ENCODE results near the gene TBC1D1.

Gene TBC1D1

DNA sequence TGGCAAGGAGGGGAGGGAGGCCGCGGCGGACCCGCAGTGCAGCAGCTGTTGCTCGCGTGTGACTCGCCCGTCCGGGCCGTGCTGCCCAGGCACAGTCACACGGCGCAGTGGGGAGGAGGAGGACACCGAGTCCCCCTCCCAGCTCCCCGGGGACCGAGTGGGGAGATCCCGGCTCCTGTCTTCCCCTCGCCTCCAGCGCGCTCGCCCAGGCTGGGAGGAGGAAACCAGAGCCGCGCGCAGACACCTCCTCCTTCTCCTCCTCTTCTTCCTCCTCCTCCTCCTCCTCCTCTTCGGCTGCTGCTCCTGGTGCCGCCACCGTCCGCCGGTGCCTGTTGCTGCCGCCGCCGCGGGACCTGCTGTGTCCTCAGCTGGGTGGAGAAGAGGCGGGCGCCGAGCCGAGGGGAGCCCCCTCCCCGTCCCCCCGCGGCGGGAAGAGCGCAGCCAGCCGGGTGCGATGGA is at the start of gene TBC1D1:
Gene TBC1D1, plus strand, starts transcription at position 284 of the 459 bp plus-strand sequence. CDS start 11,012 bp downstream, outside the sequence.
- Histone ChIP-seq H3K4me3 (ENCODE audit: low read length) (peak within 1 kb of the TSS; percentile 68), H3K36me3 (ENCODE audit: insufficient read depth, low read depth, low read length) (no peaks in the 10 kb centered on the region), H3K4me1 (ENCODE audit: insufficient read depth, low read length) (peaks cover 2% of the 10 kb centered on the region; the same call in 1 of the 2 replicates), H3K27me3 (ENCODE audit: insufficient read depth, low read length) (peaks cover 77% of the 10 kb centered on the region), H3K9me3 (ENCODE audit: insufficient read depth, low read depth, low read length) (no peaks in the 10 kb centered on the region), H3K9ac (ENCODE audit: low read depth, low read length) (peak within 1 kb of the TSS; percentile 51; the same call in 1 of the 2 replicates), H3K27ac (ENCODE audit: low read length) (no peak within 1 kb of the TSS)

DNA sequence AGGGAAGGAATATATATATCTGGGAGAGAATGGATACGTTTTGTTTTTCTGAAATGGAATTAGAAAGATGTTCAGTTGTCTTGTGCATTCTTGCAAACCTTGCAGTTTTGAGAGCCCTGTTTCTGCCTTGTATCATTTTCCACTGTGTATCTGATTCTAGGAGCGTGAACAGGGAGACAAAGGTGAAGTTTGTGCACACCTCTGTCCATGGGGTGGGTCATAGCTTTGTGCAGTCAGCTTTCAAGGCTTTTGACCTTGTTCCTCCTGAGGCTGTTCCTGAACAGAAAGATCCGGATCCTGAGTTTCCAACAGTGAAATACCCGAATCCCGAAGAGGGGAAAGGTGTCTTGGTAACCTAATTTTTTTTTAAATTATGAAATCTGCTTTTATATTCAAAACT is 46.7 kb upstream of the TBC1D1 start:
- Histone ChIP-seq H3K27ac (ENCODE audit: low read length) (no peak overlapping the region), H3K9me3 (ENCODE audit: insufficient read depth, low read depth, low read length) (no peaks in the 10 kb centered on the region), H3K4me1 (ENCODE audit: insufficient read depth, low read length) (no peaks in the 10 kb centered on the region), H3K9ac (ENCODE audit: low read depth, low read length) (no peak overlapping the region), H3K27me3 (ENCODE audit: insufficient read depth, low read length) (no peaks in the 10 kb centered on the region), H3K4me3 (ENCODE audit: low read length) (no peak overlapping the region), H3K36me3 (ENCODE audit: insufficient read depth, low read depth, low read length) (peaks cover 69% of the 10 kb centered on the region)

GRCh38 chr4:37845201-37845600 is 45.7 kb upstream of the TBC1D1 start:
- Histone ChIP-seq H3K4me1 (ENCODE audit: insufficient read depth, low read length) (no peaks in the 10 kb centered on the region), H3K27me3 (ENCODE audit: insufficient read depth, low read length) (no peaks in the 10 kb centered on the region), H3K4me3 (ENCODE audit: low read length) (no peak overlapping the region), H3K27ac (ENCODE audit: low read length) (no peak overlapping the region), H3K36me3 (ENCODE audit: insufficient read depth, low read depth, low read length) (peaks cover 65% of the 10 kb centered on the region), H3K9ac (ENCODE audit: low read depth, low read length) (no peak overlapping the region), H3K9me3 (ENCODE audit: insufficient read depth, low read depth, low read length) (no peaks in the 10 kb centered on the region)

- Histone ChIP-seq H3K9me3 (ENCODE audit: insufficient read depth, low read depth, low read length) (no peaks in the 10 kb centered on the region), H3K4me1 (ENCODE audit: insufficient read depth, low read length) (no peaks in the 10 kb centered on the region), H3K9ac (ENCODE audit: low read depth, low read length) (no peak overlapping the region), H3K27ac (ENCODE audit: low read length) (no peak overlapping the region), H3K27me3 (ENCODE audit: insufficient read depth, low read length) (no peaks in the 10 kb centered on the region), H3K36me3 (ENCODE audit: insufficient read depth, low read depth, low read length) (peaks cover 61% of the 10 kb centered on the region), H3K4me3 (ENCODE audit: low read length) (no peak overlapping the region)
Measured at GRCh38 chr4:37847311-37847884, 43.5 kb upstream of the TBC1D1 start.

DNA sequence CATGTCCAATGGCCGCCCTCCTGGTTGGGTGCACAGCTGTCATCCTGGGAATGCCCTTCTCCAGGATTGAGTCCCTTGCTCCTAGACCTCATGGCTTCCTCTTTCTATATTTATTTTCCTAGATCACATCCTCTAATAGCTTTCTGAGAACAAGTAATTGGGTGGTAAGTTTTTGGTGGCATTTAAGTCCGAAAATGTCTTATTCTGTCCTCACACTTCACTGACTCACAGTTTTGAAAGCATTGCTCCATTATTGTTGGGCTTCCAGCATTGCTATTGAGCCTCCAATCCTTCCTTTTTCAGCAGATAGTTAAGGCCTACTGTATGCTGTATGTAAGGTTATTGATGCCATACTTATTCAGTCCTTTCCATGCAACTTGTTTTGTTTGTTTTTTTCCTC is 38.5 kb upstream of the TBC1D1 start:
- Histone ChIP-seq H3K4me3 (ENCODE audit: low read length) (no peak overlapping the region), H3K9me3 (ENCODE audit: insufficient read depth, low read depth, low read length) (no peaks in the 10 kb centered on the region), H3K27ac (ENCODE audit: low read length) (no peak overlapping the region), H3K27me3 (ENCODE audit: insufficient read depth, low read length) (no peaks in the 10 kb centered on the region), H3K9ac (ENCODE audit: low read depth, low read length) (no peak overlapping the region), H3K36me3 (ENCODE audit: insufficient read depth, low read depth, low read length) (peaks cover 40% of the 10 kb centered on the region), H3K4me1 (ENCODE audit: insufficient read depth, low read length) (no peaks in the 10 kb centered on the region)

DNA sequence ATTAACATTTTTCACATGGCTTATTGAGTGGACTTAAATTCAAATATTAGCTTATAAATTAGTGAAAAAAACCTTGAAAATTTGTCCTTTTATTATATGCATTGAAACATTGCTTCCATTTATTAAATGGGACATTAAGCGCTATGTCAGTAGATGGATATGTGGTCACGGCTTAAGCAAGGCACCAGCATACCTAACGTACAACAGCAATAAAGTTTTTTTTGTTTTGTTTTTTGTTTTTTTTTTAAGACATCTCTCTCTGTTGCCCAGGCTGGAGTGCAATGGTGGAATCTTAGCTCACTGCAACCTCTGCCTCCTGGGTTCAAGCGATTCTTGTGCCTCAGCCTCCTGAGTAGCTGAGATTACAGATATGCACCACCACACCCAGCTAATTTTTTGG is 32.8 kb upstream of the TBC1D1 start:
- H3K4me3 ChIP-seq (ENCODE audit: low read length) = no peak overlapping the region
- no peaks in the 10 kb centered on the region for H3K27me3 ChIP-seq (ENCODE audit: insufficient read depth, low read length)
- no peaks in the 10 kb centered on the region for H3K9me3 ChIP-seq (ENCODE audit: insufficient read depth, low read depth, low read length)
- peaks cover 29% of the 10 kb centered on the region for H3K36me3 ChIP-seq (ENCODE audit: insufficient read depth, low read depth, low read length)
- no peaks in the 10 kb centered on the region for H3K4me1 ChIP-seq (ENCODE audit: insufficient read depth, low read length)
- H3K27ac ChIP-seq (ENCODE audit: low read length) = no peak overlapping the region
- no peak overlapping the region for H3K9ac ChIP-seq (ENCODE audit: low read depth, low read length)

DNA sequence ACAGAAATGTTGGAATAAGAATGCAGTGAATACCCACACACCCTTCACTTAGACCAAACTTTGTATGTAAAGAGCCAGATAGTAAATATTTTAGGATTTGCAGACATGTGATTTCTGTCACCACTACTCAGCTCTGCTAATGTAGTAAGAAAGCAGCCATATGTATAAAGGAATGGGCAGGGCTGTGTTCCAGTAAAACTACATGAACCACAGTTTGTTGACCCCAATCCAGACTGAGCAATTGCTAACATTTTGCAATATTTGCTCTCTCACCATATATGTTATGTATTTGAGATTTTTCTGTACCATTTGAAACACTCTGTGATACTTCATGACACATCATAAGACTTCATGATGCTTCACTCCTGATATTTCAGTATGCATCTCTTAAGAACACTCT is 32.0 kb upstream of the TBC1D1 start:
- Histone ChIP-seq H3K9me3 (ENCODE audit: insufficient read depth, low read depth, low read length) (no peaks in the 10 kb centered on the region), H3K36me3 (ENCODE audit: insufficient read depth, low read depth, low read length) (peaks cover 29% of the 10 kb centered on the region), H3K4me3 (ENCODE audit: low read length) (no peak overlapping the region), H3K9ac (ENCODE audit: low read depth, low read length) (no peak overlapping the region), H3K27me3 (ENCODE audit: insufficient read depth, low read length) (no peaks in the 10 kb centered on the region), H3K4me1 (ENCODE audit: insufficient read depth, low read length) (no peaks in the 10 kb centered on the region), H3K27ac (ENCODE audit: low read length) (no peak overlapping the region)

DNA sequence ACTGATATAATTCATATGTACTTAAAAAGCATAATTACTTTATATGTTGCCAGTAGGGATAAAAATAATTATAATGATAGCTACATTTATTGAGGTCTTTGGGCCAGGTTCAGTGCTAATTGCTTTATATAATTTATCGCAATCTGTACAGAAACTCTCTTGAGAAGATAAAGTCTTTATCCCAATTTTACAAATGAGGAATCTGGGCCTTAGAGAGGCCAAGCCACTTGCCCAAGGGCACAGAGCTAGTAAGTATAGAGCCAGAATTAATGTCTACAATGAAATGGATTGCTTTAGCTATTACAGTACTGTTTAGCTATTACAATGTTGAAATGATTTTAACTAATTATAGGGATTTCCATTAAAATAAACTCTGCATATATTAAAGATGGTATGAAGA is 30.6 kb upstream of the TBC1D1 start:
- Histone ChIP-seq H3K36me3 (ENCODE audit: insufficient read depth, low read depth, low read length) (peaks cover 24% of the 10 kb centered on the region), H3K4me1 (ENCODE audit: insufficient read depth, low read length) (no peaks in the 10 kb centered on the region), H3K27ac (ENCODE audit: low read length) (no peak overlapping the region), H3K27me3 (ENCODE audit: insufficient read depth, low read length) (no peaks in the 10 kb centered on the region), H3K4me3 (ENCODE audit: low read length) (no peak overlapping the region), H3K9me3 (ENCODE audit: insufficient read depth, low read depth, low read length) (no peaks in the 10 kb centered on the region), H3K9ac (ENCODE audit: low read depth, low read length) (no peak overlapping the region)

- no peaks in the 10 kb centered on the region for H3K4me1 ChIP-seq (ENCODE audit: insufficient read depth, low read length)
- H3K9me3 ChIP-seq (ENCODE audit: insufficient read depth, low read depth, low read length) = no peaks in the 10 kb centered on the region
- no peak overlapping the region for H3K27ac ChIP-seq (ENCODE audit: low read length)
- peaks cover 20% of the 10 kb centered on the region for H3K36me3 ChIP-seq (ENCODE audit: insufficient read depth, low read depth, low read length)
- H3K4me3 ChIP-seq (ENCODE audit: low read length) = no peak overlapping the region
- no peak overlapping the region for H3K9ac ChIP-seq (ENCODE audit: low read depth, low read length)
- no peaks in the 10 kb centered on the region for H3K27me3 ChIP-seq (ENCODE audit: insufficient read depth, low read length)
Measured at GRCh38 chr4:37862961-37863360, 27.9 kb upstream of the TBC1D1 start.

DNA sequence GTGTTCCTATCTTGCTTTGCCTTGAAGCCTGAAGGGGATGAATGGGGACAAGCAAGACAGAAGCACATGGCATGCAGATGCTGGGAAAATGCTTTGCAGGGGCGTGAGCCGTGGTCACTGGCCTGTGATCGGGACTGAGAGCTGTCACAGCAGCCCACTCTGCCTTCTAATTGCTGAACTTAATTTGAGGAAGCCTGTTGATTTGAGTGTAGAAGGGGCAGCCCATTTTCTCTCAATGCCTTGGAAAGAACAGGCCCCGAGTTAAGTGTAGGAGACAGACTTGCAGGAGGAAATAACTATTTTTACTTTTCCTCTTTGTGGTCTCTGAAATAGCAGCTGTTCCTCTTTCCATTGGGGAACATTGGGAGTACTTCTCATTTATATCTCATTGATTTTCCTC is 26.1 kb upstream of the TBC1D1 start:
- H3K36me3 ChIP-seq (ENCODE audit: insufficient read depth, low read depth, low read length) = peaks cover 16% of the 10 kb centered on the region
- no peak overlapping the region for H3K27ac ChIP-seq (ENCODE audit: low read length)
- no peak overlapping the region for H3K4me3 ChIP-seq (ENCODE audit: low read length)
- no peaks in the 10 kb centered on the region for H3K9me3 ChIP-seq (ENCODE audit: insufficient read depth, low read depth, low read length)
- H3K9ac ChIP-seq (ENCODE audit: low read depth, low read length) = no peak overlapping the region
- no peaks in the 10 kb centered on the region for H3K27me3 ChIP-seq (ENCODE audit: insufficient read depth, low read length)
- no peaks in the 10 kb centered on the region for H3K4me1 ChIP-seq (ENCODE audit: insufficient read depth, low read length)

GRCh38 chr4:37865450-37865849 is 25.4 kb upstream of the TBC1D1 start:
- Histone ChIP-seq H3K27ac (ENCODE audit: low read length) (no peak overlapping the region), H3K4me1 (ENCODE audit: insufficient read depth, low read length) (no peaks in the 10 kb centered on the region), H3K4me3 (ENCODE audit: low read length) (no peak overlapping the region), H3K36me3 (ENCODE audit: insufficient read depth, low read depth, low read length) (peaks cover 16% of the 10 kb centered on the region), H3K9me3 (ENCODE audit: insufficient read depth, low read depth, low read length) (no peaks in the 10 kb centered on the region), H3K9ac (ENCODE audit: low read depth, low read length) (no peak overlapping the region), H3K27me3 (ENCODE audit: insufficient read depth, low read length) (no peaks in the 10 kb centered on the region)

GRCh38 chr4:37867102-37867501 is 23.8 kb upstream of the TBC1D1 start:
- Histone ChIP-seq H3K27me3 (ENCODE audit: insufficient read depth, low read length) (no peaks in the 10 kb centered on the region), H3K27ac (ENCODE audit: low read length) (no peak overlapping the region), H3K36me3 (ENCODE audit: insufficient read depth, low read depth, low read length) (peaks cover 6% of the 10 kb centered on the region; the same call in 1 of the 2 replicates), H3K4me1 (ENCODE audit: insufficient read depth, low read length) (no peaks in the 10 kb centered on the region), H3K9me3 (ENCODE audit: insufficient read depth, low read depth, low read length) (no peaks in the 10 kb centered on the region), H3K4me3 (ENCODE audit: low read length) (no peak overlapping the region), H3K9ac (ENCODE audit: low read depth, low read length) (no peak overlapping the region)

Data from iPS-20b (cell line).